NCI-H2227 (cell line): ENCODE measurements around the gene ABCA3.
"Not testable (repeated sequence)": the region's sequence is repeated elsewhere in the genome, so short reads cannot be mapped to it uniquely, and the experiment has no call there.

ENCODE experiments used
- DNase-seq: peaks from one replicate; lab custom pipeline; 2025; ENCODE audit not compliant: unreplicated experiment; lab: John Stamatoyannopoulos, UW

ABCA3 gene

DNA sequence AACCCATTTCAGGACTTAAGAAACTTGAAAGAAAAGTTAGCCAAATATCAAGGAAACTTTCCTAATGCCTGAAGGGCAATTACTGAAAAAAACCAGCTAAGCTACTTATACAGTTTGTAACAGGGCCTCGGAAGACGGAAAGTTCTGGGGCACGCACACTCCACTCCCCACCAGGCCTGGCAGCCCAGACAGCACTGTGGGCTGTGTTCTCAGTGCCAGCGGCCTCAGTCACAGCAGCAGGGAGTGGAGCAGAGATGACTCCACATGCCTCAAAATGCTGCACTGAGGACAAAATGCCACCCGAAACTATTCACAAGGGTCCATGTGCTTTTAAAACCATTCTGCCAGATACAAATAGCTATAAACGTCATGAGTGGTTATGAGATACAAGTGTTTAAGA, 82.8 kb downstream of the ABCA3 start:
- DNase-seq: no peak

DNA sequence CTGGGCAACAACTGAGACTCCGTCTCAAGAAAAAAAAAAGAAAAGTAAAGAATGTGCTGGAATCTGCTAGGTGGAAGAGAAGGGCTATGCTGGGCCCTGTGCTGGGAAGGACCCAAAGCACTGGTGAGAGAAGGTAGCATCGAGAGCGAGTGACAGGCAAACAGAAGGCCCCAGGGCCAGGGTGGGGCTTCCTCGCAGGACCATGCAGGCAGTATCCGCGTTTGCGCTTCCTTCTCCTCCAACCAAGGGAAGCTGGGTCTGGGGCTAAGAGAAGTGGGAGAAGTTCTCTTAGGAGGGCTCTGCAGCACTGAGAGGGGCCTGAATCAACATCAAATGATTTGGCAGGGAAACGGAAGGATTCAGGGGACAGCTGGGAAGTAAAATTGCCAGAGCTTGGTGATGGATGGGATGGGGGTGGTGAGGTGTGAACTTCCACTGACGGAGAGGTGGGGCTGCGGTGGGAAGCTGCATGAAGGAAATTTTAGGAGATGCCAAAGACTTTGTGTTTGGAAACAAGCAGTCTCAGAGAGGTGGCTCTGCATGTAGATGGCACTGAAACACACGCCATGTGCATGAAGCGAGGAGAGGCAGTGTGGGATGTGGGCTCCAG, 83.9 kb downstream of the ABCA3 start:
- no peak for DNase-seq

DNA sequence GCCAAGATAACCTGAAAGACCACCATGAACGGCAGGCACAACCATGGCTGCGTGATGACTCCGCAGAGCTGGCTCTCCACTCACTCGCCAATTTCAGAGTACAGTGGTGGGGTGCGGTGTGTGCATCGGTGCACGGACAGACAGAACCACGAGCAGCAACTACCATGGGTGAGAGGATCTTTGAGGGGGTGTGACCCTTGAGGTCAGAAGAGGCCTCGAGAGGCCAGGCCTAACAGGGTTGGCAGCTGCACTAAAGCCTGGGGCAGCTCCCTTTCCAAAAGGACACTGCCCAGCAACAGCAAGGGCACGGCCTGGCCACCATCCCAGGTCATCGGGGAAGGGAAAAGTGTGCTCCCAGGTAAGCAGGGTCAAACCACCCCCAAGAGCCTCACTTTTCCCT, 87.2 kb downstream of the ABCA3 start:
- no peak for DNase-seq

DNA sequence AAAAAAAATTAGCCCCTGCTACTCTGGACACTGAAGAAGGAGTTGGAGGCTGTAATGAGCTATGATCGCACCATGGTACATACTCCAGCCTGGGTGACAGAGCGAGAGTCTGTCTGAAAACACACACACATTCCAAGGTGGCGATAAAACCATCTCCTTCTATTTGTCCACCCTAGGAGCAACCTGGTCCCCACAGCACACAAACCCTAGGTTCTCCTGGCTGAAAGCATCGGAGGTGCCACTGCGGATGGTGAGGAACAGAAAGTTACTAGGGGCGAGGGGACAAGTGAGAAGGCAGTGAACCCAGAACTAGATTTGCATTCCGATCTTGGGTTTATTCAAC, 87.8 kb downstream of the ABCA3 start:
- no peak for DNase-seq

DNA sequence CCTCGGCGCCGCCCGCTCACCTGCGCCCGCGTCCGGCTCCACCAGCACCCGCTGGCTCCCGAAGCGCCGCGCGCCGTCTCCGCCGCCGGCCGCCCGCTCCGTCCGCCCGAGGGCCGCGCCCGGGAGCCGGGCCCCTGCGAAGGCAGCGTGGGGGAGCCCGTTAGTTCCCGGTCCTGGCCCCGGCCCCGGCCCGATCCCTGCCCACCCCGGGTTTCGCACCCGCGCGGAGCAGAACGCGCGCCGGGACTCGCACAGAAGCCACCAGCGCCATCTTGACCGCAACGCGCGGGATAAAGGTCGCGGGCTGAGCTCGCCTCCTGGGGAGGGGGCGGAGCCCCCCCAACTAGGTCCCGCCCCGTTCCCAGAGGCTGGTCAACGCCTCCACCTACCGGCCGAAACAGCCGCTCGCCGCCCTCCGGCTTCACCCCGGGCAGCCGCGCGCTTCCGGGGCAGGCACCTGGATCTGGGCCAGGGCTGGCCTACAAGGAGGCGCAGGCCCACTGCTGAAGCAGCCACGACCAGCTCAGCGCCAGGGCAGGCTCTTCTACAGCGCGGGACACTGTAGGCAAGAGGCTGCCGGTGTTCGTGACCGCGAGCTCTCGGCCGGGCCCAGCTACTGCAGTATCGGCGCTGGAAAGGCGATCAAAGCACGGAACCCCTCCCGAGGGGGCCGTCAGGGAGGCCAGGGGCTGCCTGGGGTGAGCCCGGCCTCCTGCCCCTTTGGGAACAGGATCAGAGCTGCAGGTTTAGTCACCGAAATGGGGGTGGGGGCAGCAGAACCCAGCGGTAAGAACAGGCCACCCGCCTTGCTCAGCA, 89.0 kb downstream of the ABCA3 start, which contains the start of gene ECI1:
ECI1 (minus strand) TSS at position 292 of the 816 bp plus-strand sequence; CDS start at position 271, 21 bp downstream.
- peak; percentile 93 for DNase-seq

DNA sequence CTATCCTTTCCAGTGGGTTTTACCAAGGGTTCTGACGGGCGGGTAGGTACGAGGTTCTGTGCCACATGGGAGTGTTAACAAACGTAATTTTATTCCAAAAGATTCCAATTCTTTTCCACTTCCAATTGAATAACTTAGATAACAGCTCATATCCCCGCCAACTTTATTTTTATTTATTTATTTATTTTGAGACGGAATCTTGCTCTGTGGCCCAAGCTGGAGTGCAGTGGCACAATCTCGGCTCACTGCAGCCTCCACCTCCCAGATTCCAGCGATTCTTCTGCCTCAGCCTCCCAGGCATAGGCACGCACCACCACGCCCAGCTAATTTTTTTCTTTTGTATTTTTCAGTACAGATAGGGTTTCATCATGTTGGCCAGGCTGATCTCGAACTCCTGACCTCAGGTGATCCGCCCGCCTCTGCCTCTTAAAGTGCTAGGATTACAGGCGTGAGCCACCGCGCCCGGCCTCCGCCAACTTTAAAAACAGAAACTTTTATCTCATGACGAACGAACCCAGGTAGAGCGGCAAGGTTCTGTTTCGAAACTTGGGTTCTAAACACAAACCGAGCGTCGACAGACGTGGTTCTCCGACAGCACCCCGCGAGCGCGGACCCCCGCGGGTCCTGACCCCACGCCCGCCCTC, 89.8 kb downstream of the ABCA3 start:
- DNase-seq: peak; percentile 52

DNA sequence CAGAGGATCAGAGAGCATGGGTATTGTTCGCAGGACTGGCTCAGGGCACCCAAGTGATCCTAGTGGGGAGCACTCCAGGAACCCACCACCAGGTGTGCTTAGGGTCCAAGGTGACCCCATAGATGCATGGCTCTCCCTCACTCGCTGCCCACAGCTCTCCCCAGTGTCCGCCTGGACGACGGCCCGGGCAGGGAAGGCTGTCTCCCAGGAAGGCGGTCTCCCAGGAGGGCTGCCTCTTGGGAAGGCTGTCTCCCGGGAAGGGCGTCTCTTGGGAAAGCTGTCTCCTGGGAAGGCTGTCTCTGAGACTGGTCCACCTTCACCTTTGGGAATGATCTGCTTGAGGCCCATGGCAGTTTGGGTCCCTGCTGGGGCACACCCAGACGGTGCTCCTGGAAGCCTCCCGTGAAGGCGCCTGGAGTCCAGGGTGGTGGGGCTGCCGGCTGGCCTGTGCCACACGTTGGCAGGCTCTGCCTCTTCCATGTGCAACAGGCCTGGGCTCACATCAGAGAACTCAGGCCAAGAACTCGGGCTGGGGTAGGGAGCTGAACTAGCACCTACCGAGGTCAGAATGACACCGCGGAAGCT, 94.1 kb downstream of the ABCA3 start:
- DNase-seq: no peak

DNA sequence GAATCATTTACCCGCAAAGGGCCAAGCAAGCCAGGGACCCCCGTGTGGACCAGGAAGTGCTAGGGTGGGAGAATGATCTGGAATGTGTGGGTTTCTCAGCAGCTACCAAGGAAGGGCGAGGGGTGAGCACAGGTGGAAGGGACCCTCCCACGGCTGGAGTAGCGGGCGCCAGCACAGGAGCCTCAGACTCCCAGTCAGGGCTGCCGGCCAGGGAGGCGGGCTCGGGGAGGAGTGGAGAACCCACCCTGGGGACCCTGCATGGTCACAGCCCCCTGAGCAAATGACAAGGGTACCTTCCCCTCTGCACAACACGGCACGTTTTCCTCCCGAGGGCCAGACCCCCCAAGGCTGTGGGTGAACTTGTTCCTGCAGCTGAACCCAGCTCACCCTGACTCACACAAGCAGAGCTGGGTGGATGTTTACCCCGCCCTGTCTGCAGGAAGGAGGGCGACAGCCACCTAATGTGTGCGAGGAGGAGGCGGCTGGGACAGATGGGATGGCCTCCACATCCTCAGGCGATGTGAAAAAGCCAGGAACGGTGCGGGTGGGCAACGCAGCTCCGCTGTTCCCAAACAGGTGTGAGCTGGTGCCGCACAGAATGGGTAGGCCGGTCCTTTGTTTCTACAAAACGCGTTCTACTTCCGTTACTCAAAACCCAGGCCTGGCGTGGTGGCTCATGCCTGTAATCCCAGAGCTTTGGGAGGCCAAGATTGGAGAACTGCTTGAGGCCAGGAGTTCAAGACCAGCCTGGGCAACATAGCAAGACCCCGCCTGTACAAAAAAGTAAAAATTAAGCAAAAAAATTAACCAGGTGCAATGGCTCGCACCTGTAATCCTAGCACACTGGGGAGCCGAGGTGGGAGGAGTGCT, 95.4 kb downstream of the ABCA3 start:
- no peak for DNase-seq

DNA sequence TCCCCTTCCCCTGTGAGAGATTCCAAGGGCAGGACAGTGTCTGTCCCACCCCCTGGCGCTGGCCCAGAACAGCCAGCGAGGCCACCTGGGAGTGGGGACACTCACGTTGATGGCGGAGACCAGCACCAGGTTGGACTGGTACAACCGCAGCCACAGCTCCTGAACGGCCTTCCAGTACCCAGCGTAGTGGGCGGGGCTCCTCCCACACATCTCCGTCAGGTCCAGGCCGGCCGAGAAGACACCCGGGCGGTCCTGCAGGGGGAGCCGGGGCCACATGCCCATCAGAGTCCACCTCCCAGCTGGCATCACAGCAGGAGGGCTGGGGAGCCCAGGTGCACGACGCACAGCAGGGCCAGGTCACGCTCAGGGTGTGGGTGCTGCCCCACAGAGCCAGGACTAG, 96.2 kb downstream of the ABCA3 start:
- no peak for DNase-seq

DNA sequence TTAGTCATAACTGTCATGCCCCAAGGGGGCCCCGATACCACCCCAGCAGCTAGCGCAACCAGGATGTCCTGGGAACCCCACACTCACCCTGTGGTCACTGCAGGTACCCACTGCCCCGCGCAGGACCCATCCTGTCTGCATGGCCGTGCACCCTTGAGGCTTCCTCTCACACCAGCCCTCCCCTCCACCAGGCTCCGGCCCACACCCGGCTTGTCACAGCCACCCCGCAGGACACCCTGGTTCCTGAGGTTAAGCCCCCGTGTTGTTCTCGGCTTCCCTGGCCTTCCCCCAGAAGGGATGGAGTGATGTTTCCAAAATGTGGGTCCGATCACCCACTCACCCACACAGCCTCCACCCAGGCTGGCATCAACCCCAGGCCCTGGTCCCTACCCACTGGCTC, 96.7 kb downstream of the ABCA3 start:
- no peak for DNase-seq

DNA sequence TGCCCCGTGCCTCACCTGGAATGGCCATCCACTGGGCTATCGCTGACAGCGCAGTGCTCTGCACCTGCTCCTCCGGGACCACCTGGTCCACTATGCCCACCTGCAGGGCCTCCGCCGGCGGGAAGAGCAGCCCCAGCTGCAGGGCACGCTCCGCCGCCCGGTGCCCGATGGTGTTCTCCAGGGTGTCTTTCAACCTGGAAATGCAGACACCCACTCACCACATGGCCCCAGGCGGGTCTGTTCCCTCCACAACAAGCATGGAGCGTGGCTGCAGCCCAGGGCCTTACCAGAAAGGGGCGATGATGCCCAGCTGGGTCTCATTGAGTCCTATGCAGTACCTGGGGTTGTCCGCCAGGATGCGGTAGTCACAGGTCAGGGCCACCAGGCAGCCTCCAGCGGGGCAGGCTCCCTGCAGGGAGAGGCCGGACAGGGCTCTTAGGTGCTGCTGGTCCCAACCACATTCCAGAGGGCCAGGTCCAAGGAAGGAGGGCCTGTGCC, 97.4 kb downstream of the ABCA3 start:
- DNase-seq: no peak

DNA sequence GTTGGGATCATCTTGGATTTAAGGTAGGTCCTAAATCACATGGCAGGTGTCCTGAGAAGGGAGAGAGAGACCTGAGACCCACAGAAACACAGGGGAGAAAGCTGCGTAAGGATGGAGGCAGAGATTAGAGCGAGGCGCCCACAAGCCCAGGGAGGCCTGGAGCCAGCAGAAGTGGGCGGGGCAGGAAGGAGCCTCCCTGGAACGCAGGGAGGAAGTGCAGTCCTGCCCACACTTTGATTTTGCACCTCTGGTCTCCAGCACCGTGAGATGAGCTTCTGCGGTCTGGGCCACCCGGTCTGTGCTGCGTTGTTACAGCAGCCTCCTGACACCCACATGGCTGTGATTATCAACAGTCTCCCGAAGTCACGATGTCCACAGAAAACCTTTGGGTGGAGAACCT, 97.9 kb downstream of the ABCA3 start:
- DNase-seq: no peak

DNA sequence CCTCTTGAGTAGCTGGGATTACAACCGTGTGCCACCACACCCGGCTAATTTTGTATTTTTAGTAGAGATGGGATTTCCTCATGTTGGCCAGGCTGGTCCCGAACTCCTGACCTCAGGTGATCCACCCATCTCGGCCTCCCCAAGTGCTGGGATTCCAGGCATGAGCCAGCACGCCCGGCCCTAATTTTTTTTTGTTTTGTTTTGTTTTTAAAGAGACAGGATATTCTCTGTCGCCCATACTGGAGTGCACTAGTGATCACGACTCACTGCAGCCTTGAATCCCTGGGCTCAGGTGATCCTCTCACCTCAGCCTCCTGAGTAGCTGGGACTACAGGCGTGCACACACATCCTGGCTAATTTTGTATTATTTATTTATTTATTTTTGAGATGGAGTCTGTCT, 100.2 kb downstream of the ABCA3 start:
- not testable (repeated sequence) for DNase-seq

DNA sequence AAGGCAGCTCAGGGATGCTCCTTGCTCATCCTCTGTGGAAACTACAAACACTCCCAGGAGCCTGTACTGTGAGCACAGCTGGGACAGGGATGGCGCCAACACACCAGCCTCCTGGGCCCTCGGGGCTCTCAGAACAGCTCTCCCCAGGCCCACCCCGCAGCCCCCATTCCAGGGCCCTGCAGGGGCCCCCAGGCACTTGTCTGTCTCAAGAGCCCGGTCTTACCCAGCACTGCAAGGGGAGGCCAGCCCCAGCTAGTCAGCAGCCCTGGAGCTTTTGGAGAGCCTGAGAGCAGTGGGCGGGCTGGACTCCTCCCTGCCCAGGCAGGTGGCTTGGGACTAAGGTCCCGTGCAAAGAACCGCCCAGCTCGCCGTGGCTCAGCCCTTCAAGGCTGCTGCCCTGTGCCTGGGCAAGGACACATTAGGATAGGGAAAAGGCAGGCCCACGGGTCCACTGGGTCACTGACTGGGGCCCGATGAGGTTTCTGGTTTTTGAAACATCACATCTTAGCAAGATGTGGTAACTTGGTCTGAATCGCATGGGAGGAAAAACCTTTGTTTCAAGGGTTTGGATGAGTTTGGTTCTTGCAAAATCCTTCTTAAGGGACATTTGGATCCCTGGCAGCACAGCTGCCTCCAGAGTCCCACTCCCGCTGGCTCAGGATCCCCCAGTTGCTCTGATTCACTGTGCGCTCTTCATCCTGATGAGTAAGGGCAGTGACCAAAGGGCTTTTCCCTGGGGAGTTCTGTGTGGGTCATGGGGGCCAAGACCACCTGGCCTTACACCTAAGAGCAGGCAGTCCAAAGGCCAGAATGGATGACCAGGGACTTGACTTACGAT, 101.5 kb downstream of the ABCA3 start:
- DNase-seq: peak; percentile 19

DNA sequence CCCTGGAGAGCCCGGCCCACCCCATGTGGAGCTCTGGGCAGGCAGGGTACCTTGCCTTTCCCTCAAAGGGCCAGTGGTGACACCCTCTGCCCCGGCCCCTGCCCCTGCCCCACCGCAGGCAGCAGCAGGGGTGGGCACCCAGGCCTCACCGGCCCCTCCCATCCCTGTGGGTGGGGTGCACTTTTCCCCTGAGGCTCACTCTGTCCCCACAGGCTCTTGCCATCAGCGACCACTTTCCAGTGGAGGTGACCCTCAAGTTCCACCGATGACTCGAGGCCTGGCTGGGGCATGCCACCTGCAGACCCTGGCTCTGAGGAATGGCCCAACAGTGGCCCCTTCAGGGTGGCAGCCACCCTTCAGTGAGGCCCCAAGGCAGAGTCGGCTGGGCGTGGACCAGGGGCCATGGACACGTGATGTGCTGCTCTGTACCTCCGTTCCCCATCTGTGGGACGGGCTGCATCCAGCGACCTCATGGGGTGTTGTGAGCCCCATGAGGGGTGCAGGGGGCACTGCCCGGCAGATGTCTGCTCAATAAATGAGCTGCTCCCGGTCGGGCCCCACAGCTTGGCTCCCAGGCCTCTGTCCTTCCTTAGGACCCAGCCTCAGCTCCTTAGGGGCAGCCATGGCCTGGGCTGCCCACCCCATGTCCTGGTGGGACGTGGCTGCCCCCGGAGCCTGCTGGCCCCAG, 102.2 kb downstream of the ABCA3 start:
- DNase-seq: no peak

DNA sequence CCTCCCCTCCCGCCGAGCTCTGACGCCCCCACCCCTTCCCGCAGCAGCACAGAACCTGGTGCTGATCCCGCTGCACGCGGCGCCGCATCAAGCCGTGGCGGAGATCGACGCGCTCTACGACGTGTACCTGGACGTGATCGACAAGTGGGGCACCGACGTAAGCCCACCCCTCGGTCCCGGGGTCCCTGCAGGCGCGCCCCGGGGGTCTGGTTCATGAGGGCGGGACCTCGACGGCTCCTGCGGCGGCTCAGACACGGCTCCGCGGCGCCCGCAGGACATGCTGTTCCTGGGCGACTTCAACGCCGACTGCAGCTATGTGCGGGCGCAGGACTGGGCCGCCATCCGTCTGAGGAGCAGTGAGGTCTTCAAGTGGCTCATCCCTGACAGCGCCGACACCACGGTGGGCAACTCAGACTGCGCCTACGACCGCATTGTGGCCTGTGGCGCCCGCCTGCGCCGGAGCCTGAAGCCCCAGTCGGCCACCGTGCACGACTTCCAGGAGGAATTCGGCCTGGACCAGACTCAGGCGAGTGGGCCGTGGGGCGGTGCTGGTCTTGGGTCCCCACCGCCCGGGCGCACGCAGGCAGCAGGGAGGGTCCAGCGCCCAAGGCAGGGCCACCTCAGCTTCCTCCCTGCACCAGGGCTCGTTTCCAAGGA, 102.9 kb downstream of the ABCA3 start:
- DNase-seq: no peak

DNA sequence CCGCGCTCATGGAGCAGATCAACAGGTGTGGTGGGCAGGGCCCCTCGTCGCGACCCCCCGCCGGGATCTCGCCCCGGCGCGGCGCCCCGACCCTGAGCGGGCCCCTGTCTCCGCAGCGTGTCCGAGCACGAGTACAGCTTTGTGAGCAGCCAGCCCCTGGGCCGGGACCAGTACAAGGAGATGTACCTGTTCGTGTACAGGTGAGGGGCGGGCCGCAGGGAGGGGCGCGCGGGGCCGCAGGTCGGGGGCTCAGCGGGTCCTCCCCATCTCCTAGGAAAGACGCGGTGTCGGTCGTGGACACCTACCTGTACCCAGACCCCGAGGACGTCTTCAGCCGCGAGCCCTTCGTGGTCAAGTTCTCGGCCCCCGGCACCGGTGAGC, 103.4 kb downstream of the ABCA3 start:
- DNase-seq: no peak

DNA sequence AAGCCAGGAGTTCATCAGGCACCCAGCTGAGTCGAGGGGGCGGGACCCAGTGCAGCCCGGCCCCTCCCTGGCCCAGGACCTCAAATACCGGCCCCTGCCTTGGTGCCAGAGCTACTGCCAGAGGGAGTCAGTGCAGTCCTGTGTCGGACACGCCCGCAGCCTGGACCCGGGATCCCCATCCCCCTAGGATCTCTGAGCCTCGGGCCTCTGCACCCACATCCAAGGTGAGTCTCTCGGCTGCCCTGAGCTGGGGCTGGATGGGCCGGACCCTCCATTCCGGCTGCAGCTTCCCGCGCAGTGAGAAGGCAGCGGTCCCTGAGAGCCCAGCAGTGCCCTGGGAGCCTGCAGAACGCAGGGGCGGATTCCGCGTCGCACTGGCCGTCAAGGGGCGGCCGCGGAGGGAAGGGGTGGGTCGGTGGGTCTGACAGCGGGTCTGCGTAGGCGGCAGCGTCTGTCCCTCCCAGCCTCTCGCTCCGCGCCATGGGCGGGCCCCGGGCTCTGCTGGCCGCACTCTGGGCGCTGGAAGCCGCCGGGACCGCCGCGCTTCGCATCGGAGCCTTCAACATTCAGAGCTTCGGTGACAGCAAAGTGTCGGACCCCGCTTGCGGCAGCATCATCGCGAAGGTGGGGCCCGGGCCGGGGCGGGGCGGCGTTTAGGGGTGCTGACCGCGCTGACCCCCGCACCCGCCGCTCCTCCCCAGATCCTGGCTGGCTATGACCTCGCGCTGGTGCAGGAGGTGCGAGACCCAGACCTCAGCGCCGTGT, 104.0 kb downstream of the ABCA3 start, which contains the start of gene DNASE1L2:
DNASE1L2 (plus strand) TSS at position 108 of the 765 bp plus-strand sequence; CDS start at position 481, 373 bp downstream.
- peak; percentile 74 for DNase-seq
